Neural cell (in vitro differentiated cells): ENCODE data around the gene LCOR. TPM values are rescaled to one million over a fixed set of nuclear protein-coding genes. Genes with fewer than 3 reads are reported as not detected.

Experiments
- H2AFZ ChIP-seq: fragments of 200-600, 300-800 bp; sonication (generic), shearing (Covaris generic); 2 replicates; pipeline ENCODE4 v1.6.0; 2014; ENCODE audit warnings: low read depth, mild to moderate bottlenecking, antibody characterized with exemption, low read length, moderate library complexity
- H3F3A ChIP-seq: fragments of 200-600 bp; shearing (Covaris generic); 2 replicates; pipeline ENCODE4 v1.6.1; 2016; ENCODE audit warnings: mild to moderate bottlenecking, moderate library complexity, mixed read lengths, antibody characterized with exemption, low read length; ENCODE audit not compliant: insufficient read depth, poor library complexity, severe bottlenecking
- H3K27ac ChIP-seq: fragments of 200-600, 300-800 bp; sonication (generic), shearing (Covaris generic); 2 replicates; pipeline ENCODE4 v1.5.1; 2014; ENCODE audit warnings: mild to moderate bottlenecking, low read length, moderate library complexity
- H3K27me3 ChIP-seq: fragments of 300-800, 200-600 bp; sonication (generic), shearing (Covaris generic); 2 replicates; pipeline ENCODE4 v1.6.0; 2014; ENCODE audit warnings: mild to moderate bottlenecking, low read depth, low read length, moderate library complexity; ENCODE audit not compliant: insufficient read depth
- H3K36me3 ChIP-seq: fragments of 300-800, 200-600 bp; sonication (generic), shearing (Covaris generic); 2 replicates; pipeline ENCODE4 v1.5.1; 2014; ENCODE audit warnings: mild to moderate bottlenecking, antibody characterized with exemption, low read length, moderate library complexity; ENCODE audit not compliant: insufficient read depth
- H3K4me2 ChIP-seq: fragments of 300-800, 200-600 bp; sonication (generic), shearing (Covaris generic); 2 replicates; pipeline ENCODE4 v1.6.0; 2014; ENCODE audit warnings: mild to moderate bottlenecking, low read length
- H3K4me3 ChIP-seq: fragments of 300-800, 200-600 bp; sonication (generic), shearing (Covaris generic); 2 replicates; pipeline ENCODE4 v1.5.1; 2014; ENCODE audit warnings: mild to moderate bottlenecking, low read length, moderate library complexity
- H3K79me2 ChIP-seq: fragments of 200-600 bp; shearing (Covaris generic); replicated peaks from 2 replicates; pipeline ENCODE4 v1.6.0; 2014; ENCODE audit warnings: mild to moderate bottlenecking, low read length, moderate library complexity; ENCODE audit not compliant: insufficient read depth
- H3K9ac ChIP-seq: fragments of 300-800, 200-600 bp; sonication (generic), shearing (Covaris generic); 2 replicates; pipeline ENCODE4 v1.6.1; 2016; ENCODE audit warnings: mild to moderate bottlenecking, low read length, mixed read lengths
- H3K9me2 ChIP-seq: fragments of 200-600 bp; shearing (Covaris generic); 2 replicates; pipeline ENCODE4 v1.6.1; 2016; ENCODE audit warnings: mild to moderate bottlenecking, low read length, mixed read lengths; ENCODE audit not compliant: insufficient read depth
- H3K9me3 ChIP-seq: fragments of 200-600, 300-800 bp; sonication (generic), shearing (Covaris generic); 2 replicates; pipeline ENCODE4 v1.6.1; 2016; ENCODE audit warnings: mild to moderate bottlenecking, mixed run types, low read length, moderate library complexity, mixed read lengths
- H4K20me1 ChIP-seq: fragments of 200-600 bp; shearing (Covaris generic); 2 replicates; pipeline ENCODE4 v1.6.1; 2016; ENCODE audit warnings: mild to moderate bottlenecking, mixed run types; ENCODE audit not compliant: insufficient read depth
- EP300 ChIP-seq: fragments of 450-650 bp; conservative IDR thresholded peaks from 2 replicates; pipeline ENCODE4 v1.6.1; 2014; ENCODE audit warnings: antibody characterized with exemption, mild to moderate bottlenecking, moderate library complexity; ENCODE audit not compliant: poor library complexity, severe bottlenecking
- EZH2 ChIP-seq: fragments of 200-600, 300-800 bp; shearing (Covaris generic), sonication (generic); IDR thresholded peaks from 2 replicates; pipeline ENCODE4 v1.6.1; 2014; ENCODE audit warnings: antibody characterized with exemption, low read length, borderline replicate concordance, mild to moderate bottlenecking; ENCODE audit not compliant: insufficient read depth, poor library complexity, severe bottlenecking
- MXI1 ChIP-seq: fragments of 450-650 bp; conservative IDR thresholded peaks from 2 replicates; pipeline ENCODE4 v1.6.1; 2014; ENCODE audit warnings: antibody characterized with exemption, mild to moderate bottlenecking; ENCODE audit not compliant: poor library complexity, severe bottlenecking
- POLR2AphosphoS5 ChIP-seq: IDR thresholded peaks from 2 replicates; pipeline ENCODE4 v1.6.1; 2012
- RAD21 ChIP-seq: fragments of 450-650 bp; conservative IDR thresholded peaks from 2 replicates; pipeline ENCODE4 v1.6.1; 2014; ENCODE audit warnings: antibody characterized with exemption, mild to moderate bottlenecking, moderate library complexity
- SMC3 ChIP-seq: fragments of 450-650 bp; conservative IDR thresholded peaks from 2 replicates; pipeline ENCODE4 v1.6.1; 2014; ENCODE audit warnings: antibody characterized with exemption, mild to moderate bottlenecking, moderate library complexity; ENCODE audit not compliant: poor library complexity
- TAF1 ChIP-seq: IDR thresholded peaks from 2 replicates; pipeline ENCODE4 v1.6.1; 2012; ENCODE audit warnings: low read depth
- polyA plus RNA-seq: library from polyadenylated mRNA; depleted of rRNA; stranded (reverse); fragments of >200 nt; gene quantifications from 2 replicates; pipeline ENCODE4 v1.2.3, GENCODE V29; 2014
- TF ChIP-seq, protein P1 (sequence below): IDR thresholded peaks from 2 replicates; pipeline ENCODE4 v1.6.1; 2012; ENCODE audit warnings: borderline replicate concordance
- TF ChIP-seq, protein P2 (sequence below): fragments of 450-650 bp; IDR thresholded peaks from 2 replicates; pipeline ENCODE4 v1.5.1; 2014; ENCODE audit warnings: antibody characterized with exemption, mild to moderate bottlenecking, moderate library complexity; ENCODE audit not compliant: poor library complexity, severe bottlenecking

Gene LCOR
- polyA plus RNA-seq, 1 donor from 2014 or later, result 61.1 TPM

DNA sequence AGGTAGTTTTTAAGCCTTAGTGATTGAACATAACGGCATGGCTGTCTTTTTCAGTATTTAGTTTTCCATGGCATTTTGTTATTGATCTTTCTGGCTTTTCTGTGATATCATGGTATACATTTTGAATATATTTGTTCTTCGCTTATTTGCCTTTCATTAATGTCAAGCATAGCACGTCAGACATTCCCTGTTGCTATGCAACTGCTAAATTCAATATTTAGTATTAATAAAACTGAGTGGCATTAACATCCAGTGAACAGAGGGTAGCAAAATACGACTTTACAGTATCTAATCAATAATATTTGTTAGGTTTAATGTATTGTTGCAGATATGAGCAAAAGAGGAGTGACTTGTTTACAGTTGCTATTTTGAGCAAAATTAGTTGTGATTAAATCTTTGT, 72.5 kb downstream of the LCOR start:
- TF ChIP-seq SMC3 (no peak), MXI1 (no peak), EP300 (no peak), RAD21 (no peak), POLR2AphosphoS5 (no peak), TAF1 (no peak)
- TF ChIP-seq, protein P1, sequence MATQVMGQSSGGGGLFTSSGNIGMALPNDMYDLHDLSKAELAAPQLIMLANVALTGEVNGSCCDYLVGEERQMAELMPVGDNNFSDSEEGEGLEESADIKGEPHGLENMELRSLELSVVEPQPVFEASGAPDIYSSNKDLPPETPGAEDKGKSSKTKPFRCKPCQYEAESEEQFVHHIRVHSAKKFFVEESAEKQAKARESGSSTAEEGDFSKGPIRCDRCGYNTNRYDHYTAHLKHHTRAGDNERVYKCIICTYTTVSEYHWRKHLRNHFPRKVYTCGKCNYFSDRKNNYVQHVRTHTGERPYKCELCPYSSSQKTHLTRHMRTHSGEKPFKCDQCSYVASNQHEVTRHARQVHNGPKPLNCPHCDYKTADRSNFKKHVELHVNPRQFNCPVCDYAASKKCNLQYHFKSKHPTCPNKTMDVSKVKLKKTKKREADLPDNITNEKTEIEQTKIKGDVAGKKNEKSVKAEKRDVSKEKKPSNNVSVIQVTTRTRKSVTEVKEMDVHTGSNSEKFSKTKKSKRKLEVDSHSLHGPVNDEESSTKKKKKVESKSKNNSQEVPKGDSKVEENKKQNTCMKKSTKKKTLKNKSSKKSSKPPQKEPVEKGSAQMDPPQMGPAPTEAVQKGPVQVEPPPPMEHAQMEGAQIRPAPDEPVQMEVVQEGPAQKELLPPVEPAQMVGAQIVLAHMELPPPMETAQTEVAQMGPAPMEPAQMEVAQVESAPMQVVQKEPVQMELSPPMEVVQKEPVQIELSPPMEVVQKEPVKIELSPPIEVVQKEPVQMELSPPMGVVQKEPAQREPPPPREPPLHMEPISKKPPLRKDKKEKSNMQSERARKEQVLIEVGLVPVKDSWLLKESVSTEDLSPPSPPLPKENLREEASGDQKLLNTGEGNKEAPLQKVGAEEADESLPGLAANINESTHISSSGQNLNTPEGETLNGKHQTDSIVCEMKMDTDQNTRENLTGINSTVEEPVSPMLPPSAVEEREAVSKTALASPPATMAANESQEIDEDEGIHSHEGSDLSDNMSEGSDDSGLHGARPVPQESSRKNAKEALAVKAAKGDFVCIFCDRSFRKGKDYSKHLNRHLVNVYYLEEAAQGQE, result no peak
- TF ChIP-seq, protein P2, sequence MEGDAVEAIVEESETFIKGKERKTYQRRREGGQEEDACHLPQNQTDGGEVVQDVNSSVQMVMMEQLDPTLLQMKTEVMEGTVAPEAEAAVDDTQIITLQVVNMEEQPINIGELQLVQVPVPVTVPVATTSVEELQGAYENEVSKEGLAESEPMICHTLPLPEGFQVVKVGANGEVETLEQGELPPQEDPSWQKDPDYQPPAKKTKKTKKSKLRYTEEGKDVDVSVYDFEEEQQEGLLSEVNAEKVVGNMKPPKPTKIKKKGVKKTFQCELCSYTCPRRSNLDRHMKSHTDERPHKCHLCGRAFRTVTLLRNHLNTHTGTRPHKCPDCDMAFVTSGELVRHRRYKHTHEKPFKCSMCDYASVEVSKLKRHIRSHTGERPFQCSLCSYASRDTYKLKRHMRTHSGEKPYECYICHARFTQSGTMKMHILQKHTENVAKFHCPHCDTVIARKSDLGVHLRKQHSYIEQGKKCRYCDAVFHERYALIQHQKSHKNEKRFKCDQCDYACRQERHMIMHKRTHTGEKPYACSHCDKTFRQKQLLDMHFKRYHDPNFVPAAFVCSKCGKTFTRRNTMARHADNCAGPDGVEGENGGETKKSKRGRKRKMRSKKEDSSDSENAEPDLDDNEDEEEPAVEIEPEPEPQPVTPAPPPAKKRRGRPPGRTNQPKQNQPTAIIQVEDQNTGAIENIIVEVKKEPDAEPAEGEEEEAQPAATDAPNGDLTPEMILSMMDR, result no peak
- H3K27ac ChIP-seq, result no peak overlapping the region
- H3K4me3 ChIP-seq, result peak overlapping the region; percentile 9
- peaks cover 82% of the 10 kb centered on the region for H3K79me2 ChIP-seq
- no peaks in the 10 kb centered on the region for H3K9me3 ChIP-seq
- H4K20me1 ChIP-seq, result peaks cover 5% of the 10 kb centered on the region
- no peaks in the 10 kb centered on the region for H3F3A ChIP-seq
- H3K9ac ChIP-seq, result no peak overlapping the region
- H2AFZ ChIP-seq, result no peak overlapping the region
- no peaks in the 10 kb centered on the region for H3K9me2 ChIP-seq
- H3K36me3 ChIP-seq, result no peaks in the 10 kb centered on the region
- H3K27me3 ChIP-seq, result no peaks in the 10 kb centered on the region
- H3K4me2 ChIP-seq, result no peak overlapping the region

DNA sequence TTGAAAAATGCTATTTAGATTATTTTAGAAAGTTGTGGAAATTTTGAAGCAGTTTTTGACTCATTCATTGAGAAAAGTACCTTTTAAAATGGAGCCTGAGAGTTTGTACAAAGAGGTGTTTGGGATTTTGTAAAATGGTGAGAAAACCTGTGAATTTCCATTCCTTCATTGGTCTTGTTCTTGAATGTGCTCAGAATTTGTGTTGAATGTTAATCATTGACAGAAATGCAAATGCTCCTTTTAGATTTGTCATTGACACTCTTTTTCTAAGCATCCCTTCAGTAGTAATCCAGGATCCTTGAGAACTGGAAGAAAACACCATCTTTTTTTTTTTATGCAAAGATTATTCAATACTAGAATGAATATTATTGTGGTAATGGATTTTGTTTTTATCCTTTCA, 74.8 kb downstream of the LCOR start:
- H3K4me3 ChIP-seq, result no peak overlapping the region
- H3K9me3 ChIP-seq, result no peaks in the 10 kb centered on the region
- H4K20me1 ChIP-seq, result peaks cover 5% of the 10 kb centered on the region
- H3K36me3 ChIP-seq, result no peaks in the 10 kb centered on the region
- H3K9ac ChIP-seq, result no peak overlapping the region
- H3K27me3 ChIP-seq, result no peaks in the 10 kb centered on the region
- H3K9me2 ChIP-seq, result no peaks in the 10 kb centered on the region
- TF ChIP-seq MXI1 (no peak), POLR2AphosphoS5 (no peak), RAD21 (no peak), EZH2 (no peak), SMC3 (no peak)
- TF ChIP-seq, protein P1, result no peak
- TF ChIP-seq, protein P2, result no peak
- peaks cover 80% of the 10 kb centered on the region for H3K79me2 ChIP-seq
- no peak overlapping the region for H3K4me2 ChIP-seq
- no peaks in the 10 kb centered on the region for H3F3A ChIP-seq
- H2AFZ ChIP-seq, result no peak overlapping the region
- no peak overlapping the region for H3K27ac ChIP-seq
